NT2/D1 (cell line): ENCODE data around the gene APCDD1.

Experiments used
- DNase-seq: peaks from one replicate; pipeline ENCODE4 v3.0.0-alpha.2; 2011; ENCODE audit warnings: low read depth, low spot score
- H3K27me3 ChIP-seq: 2 replicates; pipeline ENCODE4 v1.6.0; 2011; ENCODE audit warnings: mild to moderate bottlenecking; ENCODE audit not compliant: insufficient read length, insufficient read depth
- H3K36me3 ChIP-seq: 2 replicates; pipeline ENCODE4 v1.6.1; 2011; ENCODE audit warnings: mild to moderate bottlenecking, low read length, mixed read lengths; ENCODE audit not compliant: insufficient read depth, insufficient read length
- H3K4me1 ChIP-seq: 2 replicates; pipeline ENCODE4 v1.5.1; 2011; ENCODE audit not compliant: insufficient read depth, insufficient read length
- H3K4me3 ChIP-seq: 2 replicates; pipeline ENCODE4 v1.5.1; 2011; ENCODE audit warnings: low read depth; ENCODE audit not compliant: insufficient read length
- H3K9ac ChIP-seq: 2 replicates; pipeline ENCODE4 v1.6.0; 2011; ENCODE audit warnings: low read depth; ENCODE audit not compliant: insufficient read length
- H3K9me3 ChIP-seq: 2 replicates; pipeline ENCODE4 v1.5.1; 2011; ENCODE audit warnings: mild to moderate bottlenecking, low read length; ENCODE audit not compliant: insufficient read depth
- SUZ12 ChIP-seq: IDR thresholded peaks from 2 replicates; pipeline ENCODE4 v1.6.1; 2011; ENCODE audit not compliant: insufficient read length, insufficient read depth; ENCODE audit errors: extremely low read depth
- YY1 ChIP-seq: IDR thresholded peaks from 2 replicates; pipeline ENCODE4 v1.6.1; 2011; ENCODE audit not compliant: insufficient read length, insufficient read depth
- ZNF274 ChIP-seq: IDR thresholded peaks from 2 replicates; pipeline ENCODE4 v1.6.1; 2011; ENCODE audit warnings: mild to moderate bottlenecking, low read depth, low read length

Gene APCDD1

GRCh38 chr18:10481831-10482230 is 27.4 kb downstream of the APCDD1 start:
- Histone ChIP-seq H3K9ac (no peak overlapping the region), H3K9me3 (no peaks in the 10 kb centered on the region; the same call in 1 of the 2 replicates), H3K4me3 (no peak overlapping the region)

GRCh38 chr18:10482363-10482984 is 28.0 kb downstream of the APCDD1 start:
- no peaks in the 10 kb centered on the region; the same call in 1 of the 2 replicates for H3K9me3 ChIP-seq
- H3K36me3 ChIP-seq, result peaks cover 18% of the 10 kb centered on the region
- no peak for DNase-seq
- H3K4me1 ChIP-seq, result peaks cover 3% of the 10 kb centered on the region
- no peak overlapping the region for H3K4me3 ChIP-seq
- no peaks in the 10 kb centered on the region for H3K27me3 ChIP-seq
- H3K9ac ChIP-seq, result no peak overlapping the region
- TF ChIP-seq SUZ12, result no peak
- TF ChIP-seq ZNF274, result no peak
- TF ChIP-seq YY1, result no peak

More at GRCh38 chr18:10481831-10482230, 27.4 kb downstream of the APCDD1 start:
- Histone ChIP-seq H3K4me1 (peaks cover 7% of the 10 kb centered on the region), H3K27me3 (no peaks in the 10 kb centered on the region), H3K36me3 (peaks cover 16% of the 10 kb centered on the region)
- DNase-seq, result no peak
- TF ChIP-seq YY1, result no peak
- no peak for TF ChIP-seq SUZ12
- TF ChIP-seq ZNF274, result no peak

DNA sequence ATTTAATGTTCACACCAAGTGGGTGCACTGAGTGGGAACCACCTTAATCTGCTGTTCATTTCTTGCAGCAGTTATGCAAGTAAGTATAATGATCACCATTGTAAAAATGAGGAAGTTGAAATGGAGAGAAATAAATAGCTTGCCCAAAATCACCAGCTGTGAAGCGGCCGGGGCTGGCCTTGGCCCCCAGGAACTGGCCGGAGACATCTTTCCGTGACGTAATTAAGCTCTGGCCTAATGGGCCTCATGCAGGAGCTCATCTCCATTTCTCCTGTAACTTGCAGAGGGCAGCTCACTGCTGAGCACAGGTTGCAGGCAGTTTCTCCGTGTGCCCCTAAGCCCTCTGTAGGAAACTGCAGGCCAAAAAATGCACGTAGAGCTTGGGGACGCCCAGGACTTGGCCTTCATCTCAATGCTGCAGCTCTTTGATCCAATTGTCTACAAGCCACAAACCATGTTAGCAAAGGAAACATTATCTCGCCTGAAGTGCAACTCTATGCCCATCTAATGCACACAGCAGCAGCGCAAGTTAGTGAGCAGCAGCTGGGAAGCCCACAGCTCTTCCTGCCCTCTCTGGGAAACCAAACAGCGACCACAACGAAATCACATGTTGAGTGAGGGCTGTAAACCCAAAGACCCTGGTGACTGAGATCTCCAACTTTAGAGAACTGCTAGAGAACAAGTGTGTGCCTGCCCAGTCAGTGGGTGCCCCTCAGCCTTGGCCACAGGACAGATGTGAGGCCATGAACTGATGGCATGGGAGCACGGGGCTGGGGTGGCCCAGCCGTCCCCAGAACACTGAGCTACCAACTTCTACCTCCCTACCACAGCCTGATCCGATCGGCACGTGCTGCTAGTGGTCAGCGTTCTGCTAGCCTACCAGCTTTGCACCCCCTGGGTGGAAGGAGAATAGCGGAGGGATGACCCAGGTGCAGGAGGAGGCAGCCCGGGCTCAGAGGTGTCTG is 28.8 kb downstream of the APCDD1 start:
- Histone ChIP-seq H3K9me3 (no peaks in the 10 kb centered on the region; the same call in 1 of the 2 replicates), H3K36me3 (peaks cover 20% of the 10 kb centered on the region), H3K9ac (no peak overlapping the region), H3K4me1 (peaks cover under 1% of the 10 kb centered on the region), H3K4me3 (no peak overlapping the region), H3K27me3 (no peaks in the 10 kb centered on the region)
- TF ChIP-seq SUZ12 (no peak), ZNF274 (no peak), YY1 (no peak)
- DNase-seq, result no peak

GRCh38 chr18:10485475-10485874 is 31.0 kb downstream of the APCDD1 start:
- H3K9me3 ChIP-seq, result no peaks in the 10 kb centered on the region
- H3K9ac ChIP-seq, result no peak overlapping the region
- H3K36me3 ChIP-seq, result peaks cover 20% of the 10 kb centered on the region
- no peak overlapping the region for H3K4me3 ChIP-seq
- TF ChIP-seq ZNF274 (no peak), SUZ12 (no peak), YY1 (no peak)
- H3K27me3 ChIP-seq, result no peaks in the 10 kb centered on the region
- no peak for DNase-seq
- H3K4me1 ChIP-seq, result no peaks in the 10 kb centered on the region

DNA sequence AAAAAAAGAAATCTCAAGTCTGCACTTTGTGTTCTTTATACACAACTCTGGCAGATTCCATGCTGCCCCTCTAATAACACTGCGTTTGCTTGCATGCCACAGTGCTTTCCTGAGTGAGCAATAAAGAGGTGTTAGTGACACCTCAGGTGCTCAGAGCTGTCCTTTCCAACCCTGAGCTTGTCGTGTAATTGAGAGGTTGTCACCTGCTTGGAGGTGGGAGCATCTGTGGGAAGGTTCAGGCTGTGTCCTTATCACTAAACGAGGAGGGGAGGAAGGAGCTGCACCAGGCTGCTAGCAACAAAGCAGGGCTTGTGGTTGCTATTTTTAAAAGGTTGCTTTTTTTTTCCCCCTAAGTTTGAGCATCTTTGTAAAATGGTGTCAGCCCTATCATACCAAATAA is 31.9 kb downstream of the APCDD1 start:
- H3K9ac ChIP-seq, result no peak overlapping the region
- H3K4me1 ChIP-seq, result no peaks in the 10 kb centered on the region
- H3K27me3 ChIP-seq, result no peaks in the 10 kb centered on the region
- H3K9me3 ChIP-seq, result no peaks in the 10 kb centered on the region
- H3K4me3 ChIP-seq, result no peak overlapping the region
- no peak for DNase-seq
- TF ChIP-seq YY1 (no peak), SUZ12 (no peak), ZNF274 (no peak)
- peaks cover 20% of the 10 kb centered on the region for H3K36me3 ChIP-seq

DNA sequence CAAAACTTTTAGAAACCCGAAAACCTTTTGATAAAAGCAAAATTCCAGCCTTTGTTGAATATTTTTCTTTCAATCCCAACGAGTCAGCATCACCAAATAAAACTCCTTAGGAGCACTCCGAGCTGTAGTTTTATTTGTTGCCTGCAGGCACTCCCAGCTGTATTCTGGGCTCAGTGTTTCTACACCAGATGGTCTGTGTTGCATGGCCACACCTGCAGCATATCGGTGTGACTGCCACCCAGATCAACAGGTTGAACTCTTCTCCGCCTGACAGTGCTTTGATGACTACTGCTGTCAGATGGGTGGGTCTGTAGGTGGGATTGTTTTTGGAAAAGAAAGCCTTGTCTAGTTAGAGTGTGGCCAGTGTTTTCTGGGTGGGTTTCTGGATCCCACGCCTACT is 32.7 kb downstream of the APCDD1 start:
- Histone ChIP-seq H3K9me3 (no peaks in the 10 kb centered on the region), H3K9ac (no peak overlapping the region), H3K36me3 (peaks cover 20% of the 10 kb centered on the region), H3K27me3 (no peaks in the 10 kb centered on the region), H3K4me3 (no peak overlapping the region), H3K4me1 (no peaks in the 10 kb centered on the region)
- TF ChIP-seq ZNF274 (no peak), SUZ12 (no peak), YY1 (no peak)
- no peak for DNase-seq

- H3K27me3 ChIP-seq, result no peaks in the 10 kb centered on the region
- no peak for DNase-seq
- H3K4me1 ChIP-seq, result no peaks in the 10 kb centered on the region
- no peak overlapping the region for H3K9ac ChIP-seq
- no peak overlapping the region for H3K4me3 ChIP-seq
- H3K9me3 ChIP-seq, result no peaks in the 10 kb centered on the region
- TF ChIP-seq YY1 (no peak), SUZ12 (no peak), ZNF274 (no peak)
- H3K36me3 ChIP-seq, result peaks cover 19% of the 10 kb centered on the region
Observed at GRCh38 chr18:10488017-10488416, 33.6 kb downstream of the APCDD1 start.
